Measurements from ENCODE around the gene ZNF691. TPM values are rescaled to one million over a fixed set of nuclear protein-coding genes. Genes with fewer than 3 reads are reported as not detected.
A peak's percentile ranks its signal among the peaks of the same experiment; 100 is the strongest.

The ZNF691 gene
- polyA plus RNA-seq, 1 of the 3 experiments (the other 2 are of a cell fraction): 7.2 TPM

- peaks cover 13 to 14% of the 10 kb centered on the region in 2 experiments; a peak in 2 of 4 replicates for H3K4me1 ChIP-seq (ENCODE audit: control insufficient read depth in 1 of 2, insufficient read depth in 2 of 2, low read depth in 1 of 2, low read length in 1 of 2)
- no peaks in the 10 kb centered on the region for H3K9me3 ChIP-seq
- H3K9ac ChIP-seq: peak overlapping the region; percentile 98; the same call in 1 of the 2 replicates
- no peak for DNase-seq
- TF ChIP-seq GABPA (IDR thresholded peaks at IDR 0.05; ENCODE audit: low read depth): no peak
- TF ChIP-seq SMC3 (IDR thresholded peaks at IDR 0.05; ENCODE audit: low read depth, low read length): no peak
- TF ChIP-seq ELF1 (IDR thresholded peaks at IDR 0.05): no peak
- TF ChIP-seq REST (IDR thresholded peaks at IDR 0.05; ENCODE audit: low read depth, low read length): no peak
- no peak for TF ChIP-seq MAX (IDR thresholded peaks at IDR 0.05; ENCODE audit: low read depth)
- no peak for TF ChIP-seq SIN3A (IDR thresholded peaks at IDR 0.05; ENCODE audit: borderline replicate concordance, low read depth, low read length)
- TF ChIP-seq NRF1 (IDR thresholded peaks at IDR 0.05; ENCODE audit: low read depth, low read length): no peak
- no peak for TF ChIP-seq EZH2phosphoT487 (IDR thresholded peaks at IDR 0.05; ENCODE audit: borderline replicate concordance, low read depth)
- TF ChIP-seq RCOR1 (IDR thresholded peaks at IDR 0.05; ENCODE audit: low read length): no peak
- no peak for TF ChIP-seq TEAD4 (IDR thresholded peaks at IDR 0.05; ENCODE audit: borderline replicate concordance, insufficient read depth)
- no peak for TF ChIP-seq MEF2A (IDR thresholded peaks at IDR 0.05; ENCODE audit: borderline replicate concordance, low read depth)
- TF ChIP-seq USF2 (IDR thresholded peaks at IDR 0.05; ENCODE audit: borderline replicate concordance, low read depth, low read length): no peak
- no peaks in the 10 kb centered on the region for H3K9me2 ChIP-seq
- H4K20me1 ChIP-seq (ENCODE audit: insufficient read depth): no peaks in the 10 kb centered on the region; the same call in 1 of the 2 replicates
- WGBS (ENCODE audit: low lambda C conversion rate): 98% methylated on average over 3 of the region's 3 CpGs
- H3F3A ChIP-seq (replicated peaks; ENCODE audit: insufficient read depth): peaks cover 5% of the 10 kb centered on the region
- H2AFZ ChIP-seq (ENCODE audit: low read depth): no peak overlapping the region
- POLR2A ChIA-PET: interaction anchor here (0.6 to 1.2 kb wide), 4 partner anchors 11 to 28 kb away, joined by 3 to 5 read pairs (median 3); partner anchors contain the start of gene ZNF691
- H3K27ac ChIP-seq (ENCODE audit: low read depth in 2 of 2, low read length in 1 of 2): no peak overlapping the region
- H3K4me2 ChIP-seq: peak overlapping the region; percentile 76
- H3K36me3 ChIP-seq (replicated peaks in 1 of 2; ENCODE audit: control insufficient read depth in 1 of 2, insufficient read depth in 2 of 2, low read length in 1 of 2): peaks cover 0 to 11% of the 10 kb centered on the region in 2 experiments
- CTCF ChIA-PET: interaction anchor here (1.1 to 1.5 kb wide), 2 partner anchors 35 to 95 kb away, joined by 3 to 6 read pairs; no protein-coding TSS in a partner anchor
- H3K4me3 ChIP-seq (ENCODE audit: low read depth in 2 of 2, low read length in 1 of 2): peak overlapping the region; percentile 76 to 85; a peak in 2 of 4 replicates
- H3K27me3 ChIP-seq (ENCODE audit: insufficient read depth): no peaks in the 10 kb centered on the region
- H3K79me2 ChIP-seq (ENCODE audit: insufficient read depth): peaks cover 30% of the 10 kb centered on the region
Measured at GRCh38 chr1:42817976-42818375, 28.4 kb upstream of the ZNF691 start.

GRCh38 chr1:42820813-42821212, 25.6 kb upstream of the ZNF691 start:
- Histone ChIP-seq H3K79me2 (ENCODE audit: insufficient read depth) (peaks cover 30% of the 10 kb centered on the region), H3K27ac (ENCODE audit: low read depth in 2 of 2, low read length in 1 of 2) (no peak overlapping the region), H4K20me1 (ENCODE audit: insufficient read depth) (no peaks in the 10 kb centered on the region; the same call in 1 of the 2 replicates), H3K4me1 (ENCODE audit: control insufficient read depth in 1 of 2, insufficient read depth in 2 of 2, low read depth in 1 of 2, low read length in 1 of 2) (peaks cover 23 to 27% of the 10 kb centered on the region in 2 experiments; a peak in 3 of 4 replicates), H3F3A (replicated peaks; ENCODE audit: insufficient read depth) (peaks cover 5% of the 10 kb centered on the region), H3K4me3 (ENCODE audit: low read depth in 2 of 2, low read length in 1 of 2) (no peak overlapping the region), H3K9me3 (no peaks in the 10 kb centered on the region), H3K9ac (no peak overlapping the region), H3K27me3 (ENCODE audit: insufficient read depth) (no peaks in the 10 kb centered on the region), H3K36me3 (replicated peaks in 1 of 2; ENCODE audit: control insufficient read depth in 1 of 2, insufficient read depth in 2 of 2, low read length in 1 of 2) (peaks cover 0 to 4% of the 10 kb centered on the region in 2 experiments), H3K9me2 (no peaks in the 10 kb centered on the region), H3K4me2 (no peak overlapping the region), H2AFZ (ENCODE audit: low read depth) (no peak overlapping the region)
- POLR2A ChIA-PET: no interaction called here
- CTCF ChIA-PET: interaction anchor here (0.6 to 3.4 kb wide), 2 partner anchors 25 to 253 kb away, joined by 3 to 13 read pairs; partner anchors contain the start of gene ZNF691
- no peak for DNase-seq
- WGBS (ENCODE audit: low lambda C conversion rate): 82% methylated on average over 1 of the region's 1 CpG
- TF ChIP-seq POLR2AphosphoS5 (IDR thresholded peaks at IDR 0.05; ENCODE audit: low read depth, low read length) (no peak), PBX3 (IDR thresholded peaks at IDR 0.05) (no peak), REST (IDR thresholded peaks at IDR 0.05; ENCODE audit: low read depth, low read length) (no peak), TEAD4 (IDR thresholded peaks at IDR 0.05; ENCODE audit: borderline replicate concordance, insufficient read depth) (no peak), EP300 (IDR thresholded peaks at IDR 0.05; ENCODE audit: borderline replicate concordance in 1 of 2, low read depth in 1 of 2, low read length in 1 of 2) (no peak), YY1 (IDR thresholded peaks at IDR 0.05; ENCODE audit: low read depth) (no peak), TAF1 (IDR thresholded peaks at IDR 0.05; ENCODE audit: borderline replicate concordance, low read depth, low read length) (no peak), NFIC (IDR thresholded peaks at IDR 0.05; ENCODE audit: borderline replicate concordance) (no peak)
